NK-92 (cell line): Measurements from ENCODE around the gene ADGRV1.

Experiments
- DNase-seq: peaks from one replicate; lab custom pipeline; 2025; ENCODE audit not compliant: unreplicated experiment; lab: John Stamatoyannopoulos, UW

ADGRV1 gene

DNA sequence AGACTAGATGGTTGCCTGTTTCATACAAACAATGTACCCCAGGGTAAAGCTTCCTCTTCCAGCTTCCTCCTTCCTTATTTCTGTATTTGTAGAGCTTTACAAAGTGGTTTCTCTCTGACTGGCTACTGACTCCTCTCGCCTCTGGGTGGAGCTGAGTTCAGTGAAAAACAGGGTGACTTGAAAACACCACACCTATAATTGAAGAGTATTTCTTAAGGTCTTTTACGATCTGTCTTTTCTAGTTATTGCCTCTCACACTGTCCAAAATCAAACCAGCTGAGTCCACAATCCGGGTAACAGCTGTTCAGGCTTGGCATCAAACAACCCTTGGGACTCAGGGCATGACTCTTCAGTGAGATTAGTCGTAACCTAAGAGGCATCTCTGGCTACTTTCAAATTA lies 624.2 kb downstream of the ADGRV1 start:
- no peak for DNase-seq

DNA sequence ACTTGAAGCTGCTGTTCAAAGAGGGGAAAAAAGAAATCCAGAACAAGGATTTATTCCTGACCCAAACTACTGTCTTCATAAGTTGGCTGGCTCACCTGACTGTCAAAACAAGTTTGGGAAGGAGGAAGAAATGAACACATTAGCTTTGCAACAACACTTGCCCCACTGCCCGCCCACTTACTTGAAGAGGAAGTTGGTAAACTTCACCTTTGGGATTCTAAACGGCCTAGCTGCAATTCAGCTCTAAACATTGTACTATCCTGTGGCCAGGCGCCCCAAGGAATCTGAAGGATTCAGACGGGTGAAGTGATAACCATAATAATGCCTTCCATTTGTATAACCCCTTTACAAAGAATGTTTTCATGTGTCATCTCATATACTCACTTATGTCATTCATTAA lies 625.1 kb downstream of the ADGRV1 start:
- no peak for DNase-seq

DNA sequence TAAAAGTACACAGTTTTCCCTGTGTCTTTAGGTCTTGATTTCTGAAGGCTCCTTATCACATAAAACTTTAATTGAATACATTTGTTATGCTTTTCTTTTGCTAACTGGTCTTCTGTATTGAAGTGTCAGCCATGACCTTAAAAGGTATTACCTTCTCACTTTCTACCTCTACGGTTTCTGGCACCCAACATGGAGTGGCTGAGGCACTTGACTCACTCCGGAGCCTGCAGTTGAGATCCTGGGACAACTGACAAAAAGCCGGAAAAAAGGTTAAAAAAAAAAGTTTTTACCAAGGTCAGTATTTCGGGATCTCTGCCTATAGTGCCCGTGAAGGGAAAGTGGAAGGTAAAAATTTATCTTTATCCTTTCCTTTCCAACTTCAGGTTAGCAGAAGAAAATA lies 627.5 kb downstream of the ADGRV1 start:
- DNase-seq, result no peak

DNA sequence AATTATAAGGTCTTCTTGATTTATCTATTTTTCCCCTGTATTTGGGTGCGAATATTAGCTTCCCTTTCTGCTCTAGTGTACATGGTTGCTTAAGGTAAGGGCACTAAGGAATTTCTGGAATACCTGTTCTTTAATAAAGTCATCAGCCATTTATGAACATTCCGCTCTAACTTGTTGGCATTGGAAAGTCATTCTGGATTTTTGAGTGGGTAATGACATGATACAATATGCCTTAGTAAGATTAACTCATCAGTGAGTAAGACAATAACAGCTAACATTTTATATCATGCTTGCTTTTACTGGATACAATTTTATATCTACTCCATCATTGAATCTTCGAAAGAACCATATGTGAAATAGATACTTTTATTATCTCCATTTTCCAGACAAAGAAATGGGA lies 628.4 kb downstream of the ADGRV1 start:
- DNase-seq, result no peak

DNA sequence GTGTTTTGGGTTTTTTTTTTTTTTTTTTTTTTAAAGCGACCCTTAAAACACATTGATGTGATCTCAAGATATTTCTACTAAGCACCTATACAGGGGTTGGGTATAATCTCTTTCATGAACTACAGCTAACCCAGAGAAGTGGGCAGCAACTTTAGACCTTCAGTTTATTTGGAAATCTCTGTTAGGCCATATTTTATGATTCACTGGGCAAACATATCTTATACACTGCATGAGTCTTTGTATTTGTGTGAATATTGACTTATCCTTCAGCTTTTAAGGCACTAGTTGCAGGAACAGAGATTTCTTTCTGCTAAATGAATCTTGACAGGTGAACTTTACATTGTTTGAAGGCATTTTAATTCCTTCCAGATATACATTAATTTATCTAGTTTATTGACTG lies 630.2 kb downstream of the ADGRV1 start:
- DNase-seq, result no peak

DNA sequence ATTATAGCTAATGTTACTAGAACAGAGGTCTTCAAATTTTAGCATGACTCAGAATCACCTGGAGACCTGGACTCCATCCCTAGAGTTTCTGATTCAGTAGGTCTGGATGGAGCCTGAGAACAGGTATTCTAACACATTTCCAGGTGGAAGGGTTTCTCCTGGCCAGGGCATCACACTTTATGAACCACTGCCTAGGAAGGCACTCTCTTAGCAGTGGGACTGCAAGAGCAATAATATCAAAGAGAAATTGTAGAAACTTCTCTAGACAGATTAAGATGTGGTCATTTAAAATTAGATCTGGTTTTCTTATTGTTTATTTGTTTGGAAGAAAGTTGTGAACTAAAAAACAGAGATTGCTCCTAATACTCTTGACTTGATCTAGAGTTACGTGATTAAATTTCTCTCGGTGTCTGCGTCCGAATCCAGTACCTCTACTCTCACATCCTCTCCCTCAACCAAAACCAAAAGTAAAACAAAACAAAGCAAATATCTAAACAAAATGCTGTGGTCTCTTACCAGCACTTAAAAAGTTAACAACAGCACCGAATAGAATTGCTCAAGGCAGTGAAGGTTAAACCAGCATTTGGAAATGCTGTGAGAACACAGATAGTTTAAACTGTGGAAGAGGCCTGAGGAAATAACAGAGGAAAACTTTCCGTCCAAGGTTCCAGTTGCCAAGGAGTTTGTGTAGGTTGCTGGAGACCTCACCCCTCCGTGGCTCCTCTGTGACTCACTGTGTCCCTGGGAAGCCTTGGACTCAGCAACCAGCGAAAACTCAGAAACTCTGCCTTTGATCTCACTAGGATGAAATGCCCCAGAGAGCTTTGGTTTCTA lies 631.1 kb downstream of the ADGRV1 start:
- DNase-seq, result no peak

DNA sequence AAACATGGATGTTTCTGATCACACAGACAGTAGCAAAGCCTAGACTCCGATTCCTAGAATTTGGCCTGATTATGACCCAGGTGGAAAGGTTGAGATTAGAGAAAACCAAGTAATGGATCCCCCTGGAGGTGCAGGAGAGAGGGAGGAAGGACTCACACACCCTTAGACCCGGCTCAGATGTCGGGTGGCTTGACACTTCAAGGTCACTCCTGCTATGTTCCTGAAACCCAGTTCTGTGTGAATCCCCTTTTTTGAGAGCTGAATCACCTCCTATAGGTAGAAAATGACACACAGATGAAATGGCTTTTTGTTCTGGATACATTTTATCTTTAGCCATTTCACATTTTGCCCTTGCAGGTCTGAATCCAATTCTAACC lies 631.7 kb downstream of the ADGRV1 start:
- DNase-seq, result no peak

DNA sequence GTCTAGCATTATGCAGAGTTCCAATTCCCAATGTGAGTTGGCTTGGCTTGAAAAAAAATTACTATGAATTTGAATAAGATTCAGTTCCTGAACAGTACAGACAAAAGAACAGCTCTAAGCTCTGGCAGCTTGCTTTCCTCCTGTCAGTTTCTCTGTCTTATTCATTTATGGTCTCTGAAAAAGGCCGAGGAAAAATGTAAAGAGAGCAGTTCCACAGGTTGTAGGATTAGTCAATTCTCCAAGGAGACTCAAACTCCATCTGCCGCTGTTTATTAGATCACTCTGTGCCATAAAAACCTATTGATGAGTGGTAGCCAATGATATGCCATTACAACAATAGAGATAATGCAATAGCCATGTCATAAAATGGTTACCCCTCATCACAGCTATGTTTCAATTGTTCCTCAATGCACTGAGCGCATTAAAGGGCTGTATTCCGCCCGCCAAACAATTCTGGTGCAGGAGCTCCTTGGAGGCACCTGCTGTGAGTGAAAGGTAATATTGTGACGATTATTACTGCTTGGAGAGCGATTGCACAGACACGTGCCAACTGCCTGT lies 636.3 kb downstream of the ADGRV1 start:
- no peak for DNase-seq

DNA sequence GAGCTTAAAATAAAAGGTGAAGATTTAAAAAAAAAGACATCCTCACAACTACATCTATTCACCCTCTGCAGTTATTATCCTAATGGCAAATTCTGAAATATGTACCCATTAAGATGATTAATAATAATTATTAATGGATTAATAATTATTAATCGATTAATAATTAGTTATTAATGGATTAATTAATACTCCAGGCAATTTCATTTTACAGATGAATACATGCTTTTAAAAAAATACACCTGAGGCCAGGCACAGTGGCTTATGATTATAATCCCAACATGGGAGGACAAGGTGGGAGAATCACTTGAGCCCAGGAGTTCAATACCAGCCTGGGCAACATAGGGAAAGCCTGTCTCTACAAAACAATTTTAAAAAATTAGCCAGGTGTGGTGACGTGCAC lies 642.1 kb downstream of the ADGRV1 start:
- DNase-seq, result no peak

DNA sequence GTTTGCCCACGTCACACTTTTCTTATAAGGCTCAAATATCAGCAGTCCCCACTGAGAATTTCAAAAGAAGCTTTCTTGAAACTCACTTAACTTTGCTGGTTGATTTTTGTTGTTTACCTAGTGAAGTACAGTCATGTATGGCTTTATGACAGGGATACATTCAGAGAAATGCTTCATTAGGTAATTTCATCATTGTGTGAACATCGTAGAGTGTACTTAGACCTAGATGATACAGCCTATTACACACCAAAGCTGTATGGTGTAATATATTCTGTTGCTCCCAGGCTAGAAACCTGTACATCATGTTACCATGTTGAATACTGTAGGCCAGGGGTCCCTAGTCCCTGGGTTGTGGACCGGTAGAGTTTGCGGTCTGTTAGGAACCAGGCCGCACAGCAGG lies 647.5 kb downstream of the ADGRV1 start:
- no peak for DNase-seq

DNA sequence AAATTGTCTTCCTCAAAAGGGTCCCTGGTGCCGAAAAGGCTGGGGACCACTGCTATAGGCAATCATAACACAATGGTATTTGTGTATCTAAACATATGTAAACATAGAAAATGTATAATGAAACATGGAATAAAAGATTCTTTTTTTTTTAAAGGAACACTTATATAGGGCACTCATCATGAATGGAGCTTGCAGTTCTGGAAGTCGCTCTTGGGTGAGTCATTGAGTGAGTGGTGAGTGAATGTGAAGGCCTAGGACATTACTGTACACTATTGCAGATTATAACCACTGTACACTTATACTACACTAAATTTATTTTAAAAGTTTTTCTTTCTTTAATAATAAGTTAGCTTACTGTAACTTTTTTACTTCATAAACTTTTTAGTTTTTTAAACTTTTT lies 648.1 kb downstream of the ADGRV1 start:
- no peak for DNase-seq

DNA sequence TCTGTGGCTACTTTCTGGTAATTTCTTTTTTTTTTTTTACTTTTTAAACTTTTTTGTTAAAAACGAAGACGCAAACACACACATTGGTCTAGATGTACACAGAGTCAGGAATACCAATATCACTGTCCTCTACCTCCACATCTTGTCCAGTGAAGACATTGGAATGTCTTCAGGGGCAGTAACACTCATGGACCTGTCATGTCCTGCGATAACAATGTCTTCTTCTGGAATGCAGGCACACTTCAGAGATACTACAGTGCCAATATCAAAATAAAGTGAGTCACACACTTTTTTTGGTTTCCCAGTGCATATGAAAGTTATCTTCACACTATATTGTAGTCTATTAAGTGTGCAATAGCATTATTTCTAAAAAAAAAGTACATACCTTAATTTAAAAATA lies 648.7 kb downstream of the ADGRV1 start:
- no peak for DNase-seq

DNA sequence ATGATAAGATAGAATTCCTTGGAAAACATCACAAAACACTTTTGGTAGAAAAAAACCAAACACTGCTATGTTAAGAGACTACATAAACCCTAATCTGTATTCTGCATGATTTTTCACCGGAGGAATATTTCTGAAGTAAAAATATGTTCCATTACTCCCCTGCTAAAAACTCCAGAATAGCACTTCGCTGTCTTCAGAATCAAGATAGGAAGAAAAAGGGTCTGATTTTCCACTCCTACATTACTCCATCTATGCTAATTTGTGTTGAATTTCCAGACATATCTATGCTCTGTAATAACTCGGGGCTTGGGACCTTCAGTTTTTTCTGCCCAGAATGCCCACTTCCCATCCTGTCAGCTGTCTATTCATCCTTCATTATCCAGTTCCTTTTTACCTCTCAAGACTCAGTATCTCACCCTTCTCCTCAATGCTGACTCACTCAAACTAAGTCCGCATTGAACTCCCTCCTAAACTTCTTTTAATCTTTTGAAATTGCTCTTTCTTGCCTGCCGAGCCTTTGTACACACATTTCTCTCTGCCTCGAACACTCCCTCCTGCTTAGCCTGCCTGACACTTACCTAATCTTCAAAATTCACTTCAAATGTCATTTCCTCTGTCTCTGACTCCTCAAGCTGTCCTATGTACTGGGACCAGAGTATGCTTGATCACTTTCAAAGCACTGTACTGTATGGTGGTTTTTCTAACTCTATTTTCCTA lies 653.6 kb downstream of the ADGRV1 start:
- no peak for DNase-seq

DNA sequence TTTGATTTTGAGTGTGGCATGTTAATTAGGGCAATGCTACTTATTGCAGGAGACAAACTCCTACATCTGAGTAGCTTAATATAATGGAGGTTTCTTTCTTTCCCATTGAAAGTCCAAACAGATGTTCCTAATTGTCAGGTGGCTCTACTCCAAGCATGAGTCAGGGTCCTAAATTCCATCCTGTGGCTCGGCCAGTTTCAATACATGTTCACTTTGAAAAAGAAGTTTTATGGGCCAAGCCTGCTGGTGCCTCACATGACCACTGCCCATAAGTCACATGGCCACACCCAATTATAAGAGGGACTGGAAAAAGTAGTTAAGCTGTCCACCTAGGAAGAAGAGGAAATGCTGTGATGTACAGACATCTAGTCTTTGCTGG lies 654.1 kb downstream of the ADGRV1 start:
- DNase-seq, result no peak
